Measurements from ENCODE around the gene ATP4B. TPM values are rescaled to one million over a fixed set of nuclear protein-coding genes. Genes with fewer than 3 reads are reported as not detected.

ATP4B gene
- total and polyA plus RNA-seq, 2 experiments from 2014 or later, result not detected

GRCh38 chr13:113603116-113603710 lies 54.8 kb downstream of the ATP4B start:
- no peaks in the 10 kb centered on the region for H3K9me3 ChIP-seq (ENCODE audit: low read depth)
- no peaks in the 10 kb centered on the region for H3K27me3 ChIP-seq (replicated peaks; ENCODE audit: insufficient read depth)
- in situ Hi-C loops (cut with MboI), result no loop called here
- H3K36me3 ChIP-seq (ENCODE audit: low read depth), result no peaks in the 10 kb centered on the region; the same call in 1 of the 2 replicates
- no peaks in the 10 kb centered on the region for H3K9me2 ChIP-seq (ENCODE audit: insufficient read depth)
- no peak overlapping the region for H3K4me2 ChIP-seq (ENCODE audit: unreplicated experiment)
- no peak overlapping the region for H2AFZ ChIP-seq
- H3K9ac ChIP-seq, result no peak overlapping the region
- no peak for TF ChIP-seq EZH2 (IDR thresholded peaks at IDR 0.05; ENCODE audit: insufficient read depth, poor library complexity, severe bottlenecking)
- TF ChIP-seq EZH2phosphoT487 (IDR thresholded peaks at IDR 0.05; ENCODE audit: insufficient read depth, low read depth), result no peak
- peaks cover 99% of the 10 kb centered on the region for H3K79me2 ChIP-seq (ENCODE audit: insufficient read depth)
- WGBS, 2 experiments (ENCODE audit: low coverage in 1 of 2, low lambda C conversion rate in 2 of 2, missing lambda C conversion rate in 2 of 2), result 87 to 89% methylated on average over 13 of the region's 13 CpGs
- H3K4me1 ChIP-seq (ENCODE audit: insufficient read depth), result no peaks in the 10 kb centered on the region
- H3K27ac ChIP-seq, result no peak overlapping the region
- no peak overlapping the region for H3K4me3 ChIP-seq
- H3F3A ChIP-seq (ENCODE audit: insufficient read depth), result no peaks in the 10 kb centered on the region
- H4K20me1 ChIP-seq (ENCODE audit: insufficient read depth), result no peaks in the 10 kb centered on the region; the same call in 1 of the 2 replicates
- no peak for DNase-seq

- Histone ChIP-seq H3F3A (ENCODE audit: insufficient read depth) (no peaks in the 10 kb centered on the region), H3K79me2 (ENCODE audit: insufficient read depth) (peaks cover 99% of the 10 kb centered on the region)
- 77 to 80% methylated on average over 14 to 15 of the region's 15 CpGs for WGBS, 2 experiments (ENCODE audit: low coverage in 1 of 2, low lambda C conversion rate in 2 of 2, missing lambda C conversion rate in 2 of 2)
These were observed 55.6 kb downstream of the ATP4B start for GRCh38 chr13:113602291-113602988.

GRCh38 chr13:113601166-113602070 lies 56.6 kb downstream of the ATP4B start:
- no peak overlapping the region for H3K9ac ChIP-seq
- H3K4me3 ChIP-seq, result no peak overlapping the region
- DNase-seq, result no peak
- peaks cover 99% of the 10 kb centered on the region for H3K79me2 ChIP-seq (ENCODE audit: insufficient read depth)
- no peaks in the 10 kb centered on the region for H3K27me3 ChIP-seq (replicated peaks; ENCODE audit: insufficient read depth)
- H4K20me1 ChIP-seq (ENCODE audit: insufficient read depth), result no peaks in the 10 kb centered on the region; the same call in 1 of the 2 replicates
- WGBS, 2 experiments (ENCODE audit: low coverage in 1 of 2, low lambda C conversion rate in 2 of 2, missing lambda C conversion rate in 2 of 2), result 89 to 94% methylated on average over 21 to 28 of the region's 28 CpGs
- H3K9me3 ChIP-seq (ENCODE audit: low read depth), result no peaks in the 10 kb centered on the region
- H3K4me2 ChIP-seq (ENCODE audit: unreplicated experiment), result no peak overlapping the region
- no peaks in the 10 kb centered on the region for H3F3A ChIP-seq (ENCODE audit: insufficient read depth)
- in situ Hi-C loops (cut with MboI), result no loop called here
- TF ChIP-seq EZH2phosphoT487 (IDR thresholded peaks at IDR 0.05; ENCODE audit: insufficient read depth, low read depth) (no peak), EZH2 (IDR thresholded peaks at IDR 0.05; ENCODE audit: insufficient read depth, poor library complexity, severe bottlenecking) (no peak)
- H2AFZ ChIP-seq, result no peak overlapping the region
- peaks cover 1% of the 10 kb centered on the region; the same call in 1 of the 2 replicates for H3K36me3 ChIP-seq (ENCODE audit: low read depth)
- no peaks in the 10 kb centered on the region for H3K9me2 ChIP-seq (ENCODE audit: insufficient read depth)
- no peaks in the 10 kb centered on the region for H3K4me1 ChIP-seq (ENCODE audit: insufficient read depth)
- H3K27ac ChIP-seq, result no peak overlapping the region

More at GRCh38 chr13:113602291-113602988, 55.6 kb downstream of the ATP4B start:
- no peaks in the 10 kb centered on the region for H3K9me3 ChIP-seq (ENCODE audit: low read depth)
- no peak for DNase-seq
- no peaks in the 10 kb centered on the region; the same call in 1 of the 2 replicates for H3K36me3 ChIP-seq (ENCODE audit: low read depth)
- in situ Hi-C loops (cut with MboI), result no loop called here
- no peak overlapping the region for H3K27ac ChIP-seq
- H4K20me1 ChIP-seq (ENCODE audit: insufficient read depth), result no peaks in the 10 kb centered on the region; the same call in 1 of the 2 replicates
- H2AFZ ChIP-seq, result no peak overlapping the region
- no peak overlapping the region for H3K4me3 ChIP-seq
- H3K27me3 ChIP-seq (replicated peaks; ENCODE audit: insufficient read depth), result no peaks in the 10 kb centered on the region
- no peaks in the 10 kb centered on the region for H3K4me1 ChIP-seq (ENCODE audit: insufficient read depth)
- no peak overlapping the region for H3K9ac ChIP-seq
- no peak overlapping the region for H3K4me2 ChIP-seq (ENCODE audit: unreplicated experiment)
- TF ChIP-seq EZH2 (IDR thresholded peaks at IDR 0.05; ENCODE audit: insufficient read depth, poor library complexity, severe bottlenecking) (no peak), EZH2phosphoT487 (IDR thresholded peaks at IDR 0.05; ENCODE audit: insufficient read depth, low read depth) (no peak)
- no peaks in the 10 kb centered on the region for H3K9me2 ChIP-seq (ENCODE audit: insufficient read depth)

GRCh38 chr13:113599391-113599790 lies 58.6 kb downstream of the ATP4B start:
- H3K4me1 ChIP-seq (ENCODE audit: insufficient read depth), result no peaks in the 10 kb centered on the region
- no peak overlapping the region for H3K27ac ChIP-seq
- no peak for DNase-seq
- no peak overlapping the region for H2AFZ ChIP-seq
- H4K20me1 ChIP-seq (ENCODE audit: insufficient read depth), result peaks cover 9% of the 10 kb centered on the region; the same call in 1 of the 2 replicates
- H3K36me3 ChIP-seq (ENCODE audit: low read depth), result peaks cover 5% of the 10 kb centered on the region; the same call in 1 of the 2 replicates
- in situ Hi-C loops (cut with MboI), result no loop called here
- no peaks in the 10 kb centered on the region for H3K9me2 ChIP-seq (ENCODE audit: insufficient read depth)
- no peaks in the 10 kb centered on the region for H3K9me3 ChIP-seq (ENCODE audit: low read depth)
- TF ChIP-seq EZH2phosphoT487 (IDR thresholded peaks at IDR 0.05; ENCODE audit: insufficient read depth, low read depth) (no peak), EZH2 (IDR thresholded peaks at IDR 0.05; ENCODE audit: insufficient read depth, poor library complexity, severe bottlenecking) (no peak)
- peaks cover 100% of the 10 kb centered on the region for H3K79me2 ChIP-seq (ENCODE audit: insufficient read depth)
- no peak overlapping the region for H3K4me2 ChIP-seq (ENCODE audit: unreplicated experiment)
- H3K9ac ChIP-seq, result no peak overlapping the region
- H3F3A ChIP-seq (ENCODE audit: insufficient read depth), result no peaks in the 10 kb centered on the region
- WGBS, 2 experiments (ENCODE audit: low coverage in 1 of 2, low lambda C conversion rate in 2 of 2, missing lambda C conversion rate in 2 of 2), result 94 to 97% methylated on average over 11 to 12 of the region's 12 CpGs
- no peak overlapping the region for H3K4me3 ChIP-seq
- no peaks in the 10 kb centered on the region for H3K27me3 ChIP-seq (replicated peaks; ENCODE audit: insufficient read depth)

Other genes with a start within 250 kb of the ATP4B start
- gene ADPRHL1, start 204.7 kb downstream of the ATP4B start, total RNA-seq (2014; rRNA removed; shearing (Covaris generic)), result 1.4 and 2.2 TPM in 2 replicates
- 1.6 and 1.8 TPM in 2 replicates for gene ADPRHL1, start 204.7 kb downstream of the ATP4B start, polyA plus RNA-seq (2016; fragmentation: Nextera tagmentation; extraction: Ambion mirVana)
- 9.9 and 22.1 TPM in 2 replicates for gene DCUN1D2, start 167.5 kb downstream of the ATP4B start, total RNA-seq (2014; rRNA removed; shearing (Covaris generic))
- gene DCUN1D2, start 167.5 kb downstream of the ATP4B start, polyA plus RNA-seq (2016; fragmentation: Nextera tagmentation; extraction: Ambion mirVana), result 7.2 and 11.1 TPM in 2 replicates
- gene TFDP1, start 73.4 kb downstream of the ATP4B start, total RNA-seq (2014; rRNA removed; shearing (Covaris generic)), result 59.6 and 74.8 TPM in 2 replicates
- gene TFDP1, start 73.4 kb downstream of the ATP4B start, polyA plus RNA-seq (2016; fragmentation: Nextera tagmentation; extraction: Ambion mirVana), result 122 and 127 TPM in 2 replicates
- gene GRK1, start 9.0 kb upstream of the ATP4B start, total RNA-seq (2014; rRNA removed; shearing (Covaris generic)), result not detected in 2 replicates
- not detected in 2 replicates for gene GRK1, start 9.0 kb upstream of the ATP4B start, polyA plus RNA-seq (2016; fragmentation: Nextera tagmentation; extraction: Ambion mirVana)
- gene TMEM255B, start 101.0 kb upstream of the ATP4B start, total RNA-seq (2014; rRNA removed; shearing (Covaris generic)), result 7.7 TPM in 1 of 2 replicates, not detected in the other
- 6.8 and 8.2 TPM in 2 replicates for gene TMEM255B, start 101.0 kb upstream of the ATP4B start, polyA plus RNA-seq (2016; fragmentation: Nextera tagmentation; extraction: Ambion mirVana)
- 998 and 1,035 TPM in 2 replicates for gene GAS6, start 205.9 kb upstream of the ATP4B start, total RNA-seq (2014; rRNA removed; shearing (Covaris generic))
- gene GAS6, start 205.9 kb upstream of the ATP4B start, polyA plus RNA-seq (2016; fragmentation: Nextera tagmentation; extraction: Ambion mirVana), result 822 and 865 TPM in 2 replicates

Measured in GM23248 (cell line).